Measurements from ENCODE around the gene F8.
"Not testable (repeated sequence)": the region's sequence is repeated elsewhere in the genome, so short reads cannot be mapped to it uniquely, and the experiment has no call there.

- TF ChIP-seq TAF1 (IDR thresholded peaks at IDR 0.05; ENCODE audit: borderline replicate concordance, low read depth, low read length); ATF3 (IDR thresholded peaks at IDR 0.05; ENCODE audit: borderline replicate concordance, extremely low read depth, low read depth, low read length); MAX (IDR thresholded peaks at IDR 0.05; ENCODE audit: low read depth, low read length); POLR2A (IDR thresholded peaks at IDR 0.05; ENCODE audit: low read depth, low read length); EZH2 (IDR thresholded peaks at IDR 0.05; ENCODE audit: borderline replicate concordance, control insufficient read depth, low read depth, low read length); CHD4 (IDR thresholded peaks at IDR 0.05); CTCF (IDR thresholded peaks at IDR 0.05 in 2 of 3, conservative IDR thresholded peaks at IDR 0.05 in 1 of 3; ENCODE audit: control insufficient read depth in 2 of 3, extremely low read depth in 1 of 3, insufficient read depth in 1 of 3, low read depth in 3 of 3, low read length in 3 of 3); SRF (IDR thresholded peaks at IDR 0.05; ENCODE audit: low read depth in 2 of 2, low read length in 2 of 2): not testable (repeated sequence)
Observed at GRCh38 chrX:154816326-154816898, 206.1 kb downstream of the F8 start.
